Esophagus squamous epithelium (tissue), 5 donors: Measurements from ENCODE around the gene ATP6AP1. TPM values are rescaled to one million over a fixed set of nuclear protein-coding genes. Genes with fewer than 3 reads are reported as not detected.
A peak's percentile ranks its signal among the peaks of the same experiment; 100 is the strongest.

Experiments used
- DNase-seq: peaks from one replicate; lab custom pipeline; 2025; lab: John Stamatoyannopoulos, UW
- H3K27ac ChIP-seq, 4 donors: fragments of 200-600 bp; sonication (generic); one replicate each; pipeline ENCODE4 v1.5.1; 2016 to 2019; ENCODE audit warnings: mild to moderate bottlenecking in 1 of 4
- H3K27me3 ChIP-seq, 4 donors: fragments of 200-600 bp; sonication (generic); 1 replicate in 3 of 4; 2 replicates in 1 of 4; pipeline versions ENCODE4 v1.5.1 to v1.6.0; 2017 to 2021; ENCODE audit warnings: antibody characterized with exemption in 1 of 4
- H3K36me3 ChIP-seq, 3 donors: fragments of 200-600 bp; sonication (generic); one replicate each; pipeline ENCODE4 v1.5.1; 2016 to 2019
- H3K4me1 ChIP-seq, 3 donors: fragments of 200-600 bp; sonication (generic); one replicate each; pipeline ENCODE4 v1.5.1; 2017 to 2019
- H3K4me3 ChIP-seq, 4 donors: fragments of 200-600 bp; sonication (generic); 1 replicate in 3 of 4; 2 replicates in 1 of 4; pipeline ENCODE4 v1.5.1; 2016 to 2019; ENCODE audit warnings: mild to moderate bottlenecking in 2 of 4, moderate library complexity in 1 of 4
- H3K9me3 ChIP-seq, 3 donors: fragments of 200-600 bp; sonication (generic); one replicate each; pipeline ENCODE4 v1.5.1; 2016 to 2019
- CTCF ChIP-seq, 6 experiments: fragments of 450-650 bp in 4 of 6; fragments of 200-600 bp in 2 of 6; sonication (generic) in 2 of 6; IDR thresholded peaks; one replicate each; pipeline ENCODE4 v1.5.1; 2016 to 2019; ENCODE audit warnings: antibody characterized with exemption in 6 of 6, mild to moderate bottlenecking in 4 of 6, moderate library complexity in 4 of 6
- POLR2A ChIP-seq, 4 donors: fragments of 450-650 bp; IDR thresholded peaks; one replicate each; pipeline ENCODE4 v1.6.1; 2017; ENCODE audit warnings: antibody characterized with exemption in 4 of 4, mild to moderate bottlenecking in 4 of 4, moderate library complexity in 3 of 4
- WGBS, 2 donors: methylation state at CpG; one replicate each; pipeline ENCODE4 v1.1.5; 2018; 5-methylcytosine and 5-hydroxymethylcytosine counted together
- intact Hi-C: fragments of 100-400 bp; cut with DNase I; formaldehyde crosslinking; loops from one replicate; pipeline ENCODE4 v1.15.0; 2022
- total RNA-seq, 4 donors: library from RNA; depleted of rRNA; stranded (reverse); fragments of >200 nt; gene quantifications; one replicate each; pipeline ENCODE4 v1.1.0, GENCODE V29; 2016
- donor health status: DM: yes; HTN: yes; CAD: no.

Gene ATP6AP1
- total RNA-seq, 4 donors from 2014 or later: 28.5 to 83.8 (median 37.2) TPM

GRCh38 chrX:154439841-154440240, 11.4 kb downstream of the ATP6AP1 start:
- DNase-seq: no peak
- Histone ChIP-seq H3K36me3 (peaks cover 5 to 56% (median 8%) of the 10 kb centered on the region in 3 donors), H3K4me1 (peaks cover 7 to 51% (median 14%) of the 10 kb centered on the region in 3 donors), H3K27me3 (no peaks in the 10 kb centered on the region), H3K27ac (no peak overlapping the region), H3K9me3 (no peaks in the 10 kb centered on the region), H3K4me3 (no peak overlapping the region)
- WGBS, 2 donors: 86% methylated on average over 18 of the region's 18 CpGs; no CpG with 5 or more reads in 1 of the 2 donors
- TF ChIP-seq CTCF (IDR thresholded peaks at IDR 0.05) (no peak), POLR2A (IDR thresholded peaks at IDR 0.05) (no peak)
- intact Hi-C loops: no loop called here

- H3K9me3 ChIP-seq: no peaks in the 10 kb centered on the region
- TF ChIP-seq POLR2A (IDR thresholded peaks at IDR 0.05) (no peak), CTCF (IDR thresholded peaks at IDR 0.05) (no peak)
- intact Hi-C loops: no loop called here
- H3K27ac ChIP-seq: no peak overlapping the region
- no peak for DNase-seq
- peaks cover 2 to 47% (median 5%) of the 10 kb centered on the region in 3 donors for H3K36me3 ChIP-seq
- no peak overlapping the region for H3K4me3 ChIP-seq
- WGBS, 2 donors: no CpG with 5 or more reads among the region's 17 CpGs
- no peaks in the 10 kb centered on the region for H3K27me3 ChIP-seq
- H3K4me1 ChIP-seq: peaks cover 7 to 60% (median 18%) of the 10 kb centered on the region in 3 donors
Measured at GRCh38 chrX:154440623-154441357, 12.3 kb downstream of the ATP6AP1 start.

DNA sequence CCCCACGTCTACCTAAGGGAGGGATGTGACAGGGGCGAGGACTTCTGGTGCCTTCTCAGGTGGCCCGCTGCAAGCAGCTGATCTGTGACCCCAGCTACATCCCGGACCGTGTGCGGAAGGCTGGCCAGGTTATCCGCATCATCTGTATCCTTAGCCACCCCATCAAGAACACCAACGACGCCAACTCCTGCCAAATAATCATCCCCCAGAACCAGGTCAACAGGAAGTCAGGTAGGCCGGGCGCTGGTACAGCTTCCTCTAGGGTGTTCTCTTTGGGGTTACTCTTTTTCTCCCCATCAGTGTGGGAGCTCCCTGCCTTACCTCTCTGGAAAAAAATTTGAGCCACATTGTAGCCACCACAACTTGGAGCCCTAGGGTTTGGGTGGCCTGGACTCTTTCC, 13.1 kb downstream of the ATP6AP1 start:
- 85% methylated on average over 9 of the region's 11 CpGs; no CpG with 5 or more reads in 1 of the 2 donors for WGBS, 2 donors
- TF ChIP-seq CTCF (IDR thresholded peaks at IDR 0.05): no peak
- TF ChIP-seq POLR2A (IDR thresholded peaks at IDR 0.05): no peak
- no peak overlapping the region for H3K27ac ChIP-seq
- no peak for DNase-seq
- peaks cover 7 to 55% (median 18%) of the 10 kb centered on the region in 3 donors for H3K4me1 ChIP-seq
- H3K36me3 ChIP-seq: peaks cover 0 to 46% (median 5%) of the 10 kb centered on the region in 3 donors
- no peak overlapping the region for H3K4me3 ChIP-seq
- H3K9me3 ChIP-seq: no peaks in the 10 kb centered on the region
- intact Hi-C loops: no loop called here
- H3K27me3 ChIP-seq: no peaks in the 10 kb centered on the region

DNA sequence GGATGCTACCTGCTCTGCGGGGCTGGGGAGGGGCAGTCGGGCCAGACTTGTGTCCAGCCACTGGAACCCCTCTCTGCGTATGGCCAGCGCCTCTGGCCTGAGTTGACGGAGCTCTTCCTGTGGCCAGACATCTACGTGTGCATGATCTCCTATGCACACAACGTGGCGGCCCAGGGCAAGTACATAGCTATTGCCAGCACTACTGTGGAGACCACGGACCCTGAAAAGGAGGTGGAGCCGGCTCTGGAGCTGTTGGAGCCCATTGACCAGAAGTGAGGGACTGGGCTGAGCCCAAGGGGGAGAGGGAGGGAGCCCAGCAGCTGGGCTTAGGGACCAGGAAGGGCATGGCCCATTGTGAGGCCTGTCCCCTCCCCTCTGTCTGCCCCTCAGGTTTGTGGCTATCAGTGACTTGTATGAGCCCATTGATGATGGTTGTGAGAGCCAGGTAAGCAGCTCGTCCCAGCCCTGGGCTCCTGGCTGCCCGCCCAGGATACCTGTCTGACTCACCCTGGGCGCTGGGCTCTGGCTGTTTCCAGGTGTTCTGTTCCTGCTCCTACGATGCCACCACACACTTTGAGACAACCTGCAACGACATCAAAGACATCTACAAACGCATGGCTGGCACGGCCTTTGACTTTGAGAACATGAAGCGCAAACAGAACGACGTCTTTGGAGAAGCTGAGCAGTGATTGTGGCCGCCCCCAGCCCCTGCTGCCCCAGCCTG, 13.7 kb downstream of the ATP6AP1 start:
- H3K36me3 ChIP-seq: peaks cover 0 to 50% (median 5%) of the 10 kb centered on the region in 3 donors

More for the DNA sequence above, 13.7 kb downstream of the ATP6AP1 start:
- no peak for DNase-seq
- no peak for TF ChIP-seq CTCF (IDR thresholded peaks at IDR 0.05)
- no peak for TF ChIP-seq POLR2A (IDR thresholded peaks at IDR 0.05)
- H3K4me3 ChIP-seq: no peak overlapping the region
- H3K4me1 ChIP-seq: peaks cover 7 to 55% (median 18%) of the 10 kb centered on the region in 3 donors
- intact Hi-C loops: no loop called here
- WGBS, 2 donors: 51 to 70% methylated on average over 5 to 6 of the region's 21 CpGs
- peak overlapping the region in 3 of 4 donors; percentile 29 to 87 (median 37) for H3K27ac ChIP-seq
- H3K9me3 ChIP-seq: no peaks in the 10 kb centered on the region
- H3K27me3 ChIP-seq: no peaks in the 10 kb centered on the region
